Activated naive CD8-positive, alpha-beta T cell treated with anti-CD3 and anti-CD28 coated beads, Interleukin-2, amount 10 ng/mL, durations not matched to agents 7 days and 5 days (primary cell): Measurements from ENCODE around the gene MAP4K1. TPM values are rescaled to one million over a fixed set of nuclear protein-coding genes. Genes with fewer than 3 reads are reported as not detected.
A peak's percentile ranks its signal among the peaks of the same experiment; 100 is the strongest.
"Not testable (repeated sequence)": the region's sequence is repeated elsewhere in the genome, so short reads cannot be mapped to it uniquely, and the experiment has no call there.

Experiments used
- ATAC-seq: fragments of 150-1000 bp; cut with Tn5 transposase; one replicate; pipeline ENCODE4 v1.10.0; 2021; ENCODE audit warnings: low read depth, moderate library complexity
- POLR2A ChIA-PET: fragments of 350-600 bp; sonication (Branson Sonifier 250); formaldehyde crosslinking; loops from one replicate; lab custom pipeline; 2021; ENCODE audit warnings: antibody characterized with exemption; lab: Charles Lee
- DNase-seq: peaks from one replicate; pipeline ENCODE4 v3.0.0; 2021
- H3K27ac Mint-ChIP-seq: one replicate; pipeline ENCODE4 v1.8.0; 2022; ENCODE audit warnings: mild to moderate bottlenecking, mixed read lengths
- H3K27me3 Mint-ChIP-seq: one replicate; pipeline ENCODE4 v1.8.0; 2022; ENCODE audit warnings: mild to moderate bottlenecking, moderate library complexity, mixed read lengths
- H3K36me3 Mint-ChIP-seq: one replicate; pipeline ENCODE4 v1.8.0; 2021; ENCODE audit warnings: mild to moderate bottlenecking, mixed read lengths
- H3K4me1 Mint-ChIP-seq: one replicate; pipeline ENCODE4 v1.8.0; 2021; ENCODE audit warnings: mixed read lengths
- H3K4me3 Mint-ChIP-seq: one replicate; pipeline ENCODE4 v1.8.0; 2022; ENCODE audit warnings: mild to moderate bottlenecking, moderate library complexity, mixed read lengths
- H3K9me3 Mint-ChIP-seq: one replicate; pipeline ENCODE4 v1.8.0; 2021; ENCODE audit warnings: mixed read lengths
- total RNA-seq, 2 experiments: library from RNA; stranded (reverse); gene quantifications; one replicate each; pipeline ENCODE4 v1.2.3, GENCODE V29; 2021

Gene MAP4K1
- total RNA-seq, 2 experiments from 2014 or later = 299 to 313 TPM

- Mint-ChIP-seq H3K9me3 (no peaks in the 10 kb centered on the region), H3K4me3 (peak overlapping the region; percentile 94), H3K27me3 (peaks cover 2% of the 10 kb centered on the region), H3K27ac (peak overlapping the region; percentile 87), H3K36me3 (peaks cover 20% of the 10 kb centered on the region), H3K4me1 (peaks cover 28% of the 10 kb centered on the region)
- POLR2A ChIA-PET = interaction anchor here (0.8 to 2.1 kb wide), 12 partner anchors 8 to 210 kb away, joined by 3 to 10 read pairs (median 6); partner anchors contain the start of gene EIF3K
- DNase-seq (no peak), ATAC-seq (no peak)
These were observed 30.4 kb upstream of the MAP4K1 start for GRCh38 chr19:38647966-38648768.

- Mint-ChIP-seq H3K27ac (peak within 1 kb of the TSS; percentile 87), H3K4me3 (peak within 1 kb of the TSS; percentile 94), H3K9me3 (no peaks in the 10 kb centered on the region), H3K4me1 (peaks cover 28% of the 10 kb centered on the region), H3K27me3 (peaks cover 1% of the 10 kb centered on the region), H3K36me3 (peaks cover 20% of the 10 kb centered on the region)
- POLR2A ChIA-PET = interaction anchor here (0.6 to 2.1 kb wide), 16 partner anchors 9 to 245 kb away, joined by 3 to 10 read pairs (median 4); partner anchors contain the start of genes EIF3K, FAM98C and RINL
- DNase-seq (peak; percentile 100), ATAC-seq (peak; percentile 93)
These were observed 29.7 kb upstream of the MAP4K1 start, which contains the start of gene ACTN4 for GRCh38 chr19:38647368-38647965. Gene ACTN4, plus strand, starts transcription at chr19:38647649. Its CDS starts 97 bp downstream, at chr19:38647746.

DNA sequence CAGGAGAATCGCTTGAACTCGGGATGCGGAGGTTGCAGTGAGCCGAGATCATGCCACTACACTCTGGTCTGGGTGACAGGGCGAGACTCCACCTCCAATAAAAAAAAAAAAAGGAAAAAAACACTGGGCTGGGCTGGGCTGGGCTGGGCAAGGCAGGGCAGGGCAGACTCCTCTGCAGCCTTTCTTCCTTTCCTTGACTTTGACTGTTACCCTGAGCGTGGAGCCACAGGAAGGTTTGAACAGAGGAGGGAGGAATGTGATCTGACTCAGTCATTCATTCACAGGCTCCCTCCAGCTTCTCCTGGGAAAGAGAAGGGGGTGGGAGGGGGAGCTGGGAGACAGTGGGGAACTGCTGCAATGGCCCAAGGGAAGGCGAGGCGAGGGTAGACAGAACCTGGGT, 27.0 kb upstream of the MAP4K1 start:
- POLR2A ChIA-PET = no interaction called here
- ATAC-seq = no peak
- H3K4me1 Mint-ChIP-seq = peaks cover 23% of the 10 kb centered on the region
- no peak overlapping the region for H3K4me3 Mint-ChIP-seq
- H3K27ac Mint-ChIP-seq = no peak overlapping the region
- no peaks in the 10 kb centered on the region for H3K9me3 Mint-ChIP-seq
- peaks cover 17% of the 10 kb centered on the region for H3K36me3 Mint-ChIP-seq
- no peak for DNase-seq
- H3K27me3 Mint-ChIP-seq = no peaks in the 10 kb centered on the region

DNA sequence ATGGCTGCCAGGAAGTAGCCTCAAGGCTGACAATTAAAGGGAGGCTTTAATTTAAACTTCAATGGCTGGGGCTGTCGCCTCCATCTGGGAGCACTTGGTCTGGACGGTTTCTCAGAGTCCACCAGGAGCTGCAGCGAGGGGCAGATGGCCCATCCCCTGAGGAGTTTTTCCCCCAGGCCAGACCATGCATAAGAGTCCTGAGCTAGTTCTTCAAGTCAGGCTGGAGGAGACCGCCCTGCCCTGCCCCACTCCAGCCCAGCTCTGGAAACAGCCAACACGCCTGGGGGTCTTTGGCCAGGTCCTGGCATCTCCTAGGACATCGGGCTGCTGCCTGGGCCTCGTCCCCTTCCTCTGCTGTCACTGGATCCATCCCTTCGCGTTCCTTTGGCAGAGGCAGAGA, 24.4 kb upstream of the MAP4K1 start:
- Mint-ChIP-seq H3K9me3 (no peaks in the 10 kb centered on the region), H3K4me3 (no peak overlapping the region), H3K4me1 (peaks cover 12% of the 10 kb centered on the region), H3K36me3 (no peaks in the 10 kb centered on the region), H3K27me3 (no peaks in the 10 kb centered on the region), H3K27ac (no peak overlapping the region)
- ATAC-seq (no peak), DNase-seq (no peak)
- POLR2A ChIA-PET = no interaction called here

- no peak overlapping the region for H3K27ac Mint-ChIP-seq
- H3K36me3 Mint-ChIP-seq = peaks cover 2% of the 10 kb centered on the region
- ATAC-seq (no peak), DNase-seq (no peak)
- POLR2A ChIA-PET = no interaction called here
- peaks cover 22% of the 10 kb centered on the region for H3K4me1 Mint-ChIP-seq
- H3K4me3 Mint-ChIP-seq = no peak overlapping the region
- H3K9me3 Mint-ChIP-seq = no peaks in the 10 kb centered on the region
- no peaks in the 10 kb centered on the region for H3K27me3 Mint-ChIP-seq
These were observed 22.6 kb upstream of the MAP4K1 start for GRCh38 chr19:38640368-38640767.

DNA sequence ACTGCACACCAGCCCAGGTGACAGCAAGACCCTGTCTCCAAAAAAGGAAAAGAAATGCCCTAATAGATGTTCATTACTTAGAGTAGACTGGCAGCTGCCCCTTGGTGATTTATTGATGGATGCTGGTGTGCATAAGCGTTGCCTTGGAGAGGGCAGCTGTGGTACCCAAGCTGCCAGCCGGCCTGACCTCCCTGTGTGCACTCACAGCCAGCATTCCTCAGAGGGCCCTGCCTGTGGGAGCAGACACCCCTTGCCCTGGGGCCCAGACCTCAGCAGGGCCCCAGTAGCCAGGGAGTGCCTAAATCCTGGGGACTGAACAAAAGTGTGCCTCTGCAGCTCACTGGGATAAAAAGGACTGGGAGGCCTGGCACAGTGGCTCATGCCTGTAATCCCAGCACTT, 21.9 kb upstream of the MAP4K1 start:
- POLR2A ChIA-PET = interaction anchor here (0.8 kb wide), 1 partner anchor 9 kb away, joined by 3 read pairs; no protein-coding TSS in a partner anchor
- Mint-ChIP-seq H3K4me3 (no peak overlapping the region), H3K9me3 (no peaks in the 10 kb centered on the region), H3K27me3 (no peaks in the 10 kb centered on the region), H3K4me1 (peaks cover 26% of the 10 kb centered on the region), H3K36me3 (peaks cover 4% of the 10 kb centered on the region), H3K27ac (no peak overlapping the region)
- no peak for ATAC-seq
- no peak for DNase-seq

- no peaks in the 10 kb centered on the region for H3K9me3 Mint-ChIP-seq
- peaks cover 7% of the 10 kb centered on the region for H3K36me3 Mint-ChIP-seq
- DNase-seq (no peak), ATAC-seq (no peak)
- no peak overlapping the region for H3K4me3 Mint-ChIP-seq
- POLR2A ChIA-PET = interaction anchor here (1.1 to 2.6 kb wide), 2 partner anchors 9 to 19 kb away, joined by 4 to 9 read pairs; partner anchors contain the start of genes ACTN4 and EIF3K
- no peak overlapping the region for H3K27ac Mint-ChIP-seq
- H3K27me3 Mint-ChIP-seq = no peaks in the 10 kb centered on the region
- H3K4me1 Mint-ChIP-seq = peaks cover 29% of the 10 kb centered on the region
These were observed 20.7 kb upstream of the MAP4K1 start for GRCh38 chr19:38638461-38638860.

- Mint-ChIP-seq H3K4me1 (peaks cover 26% of the 10 kb centered on the region), H3K36me3 (peaks cover 17% of the 10 kb centered on the region), H3K27ac (peak overlapping the region; percentile 34), H3K27me3 (no peaks in the 10 kb centered on the region), H3K9me3 (no peaks in the 10 kb centered on the region), H3K4me3 (no peak overlapping the region)
- DNase-seq = no peak
- no peak for ATAC-seq
- POLR2A ChIA-PET = interaction anchor here (0.6 to 2.6 kb wide), 5 partner anchors 16 to 120 kb away, joined by 3 to 12 read pairs (median 5); partner anchors contain the start of genes EIF3K and MAP4K1
These were observed 18.0 kb upstream of the MAP4K1 start for GRCh38 chr19:38635483-38636399.

GRCh38 chr19:38634757-38635482, 17.2 kb upstream of the MAP4K1 start:
- DNase-seq (peak; percentile 82), ATAC-seq (no peak)
- POLR2A ChIA-PET = interaction anchor here (0.7 to 2.1 kb wide), 6 partner anchors 17 to 318 kb away, joined by 3 to 12 read pairs (median 4); partner anchors contain the start of genes EIF3K, FAM98C and MAP4K1
- no peaks in the 10 kb centered on the region for H3K9me3 Mint-ChIP-seq
- peaks cover 17% of the 10 kb centered on the region for H3K36me3 Mint-ChIP-seq
- H3K4me1 Mint-ChIP-seq = peaks cover 24% of the 10 kb centered on the region
- no peak overlapping the region for H3K4me3 Mint-ChIP-seq
- H3K27me3 Mint-ChIP-seq = no peaks in the 10 kb centered on the region
- H3K27ac Mint-ChIP-seq = peak overlapping the region; percentile 83

DNA sequence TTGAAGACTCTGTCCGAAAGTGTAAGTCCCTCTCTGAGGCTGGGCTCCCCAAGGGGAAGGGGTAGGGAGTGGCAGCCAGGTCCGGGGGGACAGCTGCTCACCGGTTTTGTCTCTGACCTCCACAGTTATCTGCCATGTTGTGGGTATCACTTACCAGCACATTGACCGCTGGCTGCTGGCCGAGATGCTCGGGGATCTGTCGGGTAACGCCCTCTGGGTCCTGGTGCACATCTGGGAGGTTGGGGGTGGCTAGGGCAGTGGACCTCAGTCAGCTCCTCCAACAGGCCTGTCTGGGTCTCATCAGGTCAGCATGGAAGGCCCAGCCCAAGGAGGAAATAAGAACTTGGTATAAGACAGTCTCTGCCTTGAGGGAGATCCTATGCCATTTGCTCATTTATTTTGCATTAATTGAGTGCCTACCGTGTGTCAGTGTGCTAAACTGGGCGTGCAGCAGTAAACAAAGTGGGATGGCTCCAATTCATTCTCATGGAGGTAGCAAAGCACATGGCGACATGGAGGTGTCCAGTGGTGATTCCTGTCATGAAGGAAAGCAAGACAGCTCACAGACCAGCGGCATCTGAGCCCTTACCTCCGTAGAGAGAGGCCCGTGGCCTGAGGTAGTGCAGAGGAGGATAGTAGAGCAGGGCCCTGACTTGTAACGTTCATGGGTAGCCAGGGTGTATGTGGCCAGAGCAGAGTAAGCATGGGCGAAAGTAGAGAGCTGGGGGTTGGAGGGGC, 14.9 kb upstream of the MAP4K1 start:
- DNase-seq = no peak
- ATAC-seq = no peak
- Mint-ChIP-seq H3K27ac (no peak overlapping the region), H3K4me3 (no peak overlapping the region), H3K9me3 (no peaks in the 10 kb centered on the region), H3K27me3 (no peaks in the 10 kb centered on the region), H3K36me3 (peaks cover 22% of the 10 kb centered on the region), H3K4me1 (peaks cover 23% of the 10 kb centered on the region)
- POLR2A ChIA-PET = no interaction called here

GRCh38 chr19:38631811-38632475, 14.2 kb upstream of the MAP4K1 start:
- POLR2A ChIA-PET, DNase-seq, H3K4me3 Mint-ChIP-seq, H3K27ac Mint-ChIP-seq, H3K9me3 Mint-ChIP-seq, ATAC-seq, H3K27me3 Mint-ChIP-seq: not testable (repeated sequence)
- H3K4me1 Mint-ChIP-seq = peaks cover 18% of the 10 kb centered on the region
- H3K36me3 Mint-ChIP-seq = peaks cover 23% of the 10 kb centered on the region
